ENCODE data around the gene TOX4.

GRCh38 chr14:21494902-21495762, 18.1 kb downstream of the TOX4 start:
- TF ChIP-seq ZFX (IDR thresholded peaks at IDR 0.05) = no peak
- TF ChIP-seq CTCF (conservative IDR thresholded peaks at IDR 0.05) = no peak

All from C4-2B (cell line).